Lung (tissue), 12 donors: Measurements from ENCODE around the gene RNASEH1. TPM values are rescaled to one million over a fixed set of nuclear protein-coding genes. Genes with fewer than 3 reads are reported as not detected.
"Not testable (repeated sequence)": the region's sequence is repeated elsewhere in the genome, so short reads cannot be mapped to it uniquely, and the experiment has no call there.

Experiments
- ATAC-seq: fragments of 200-7000 bp; cut with Tn5 transposase; one replicate; pipeline ENCODE4 v1.9.1; 2020; ENCODE audit warnings: moderate number of reproducible peaks; ENCODE audit not compliant: insufficient read depth, low FRiP score
- DNase-seq, 3 donors: peaks; one replicate each; pipeline ENCODE4 v3.0.0-alpha.2; 2013 to 2017
- H3K27ac ChIP-seq, 2 donors: one replicate each; pipeline ENCODE4 v1.5.1; 2013; ENCODE audit warnings: mild to moderate bottlenecking in 2 of 2, moderate library complexity in 2 of 2, control low read depth in 1 of 2, inconsistent platforms in 1 of 2, low read depth in 1 of 2, low read length in 1 of 2
- H3K27me3 ChIP-seq, 3 donors: one replicate each; pipeline ENCODE4 v1.5.1; 2013; ENCODE audit warnings: low read length in 2 of 3; ENCODE audit not compliant: control insufficient read depth in 3 of 3, insufficient read depth in 3 of 3
- H3K36me3 ChIP-seq, 4 donors: one replicate each; pipeline ENCODE4 v1.5.1; 2013; ENCODE audit warnings: low read length in 4 of 4, mild to moderate bottlenecking in 1 of 4, moderate library complexity in 1 of 4; ENCODE audit not compliant: control insufficient read depth in 4 of 4, insufficient read depth in 4 of 4
- H3K4me1 ChIP-seq, 5 donors: one replicate each; pipeline ENCODE4 v1.5.1; 2013; ENCODE audit warnings: low read length in 5 of 5, mild to moderate bottlenecking in 2 of 5, moderate library complexity in 1 of 5; ENCODE audit not compliant: control insufficient read depth in 5 of 5, insufficient read depth in 5 of 5
- H3K4me3 ChIP-seq: one replicate; pipeline ENCODE4 v1.5.1; 2013; ENCODE audit warnings: mild to moderate bottlenecking, control low read depth, moderate library complexity
- H3K9ac ChIP-seq, 2 donors: one replicate each; pipeline ENCODE4 v1.5.1; 2013; ENCODE audit warnings: low read length in 2 of 2, control low read depth in 1 of 2; ENCODE audit not compliant: insufficient read depth in 1 of 2
- H3K9me3 ChIP-seq, 4 donors: one replicate each; pipeline ENCODE4 v1.5.1; 2013; ENCODE audit warnings: low read length in 3 of 4, mild to moderate bottlenecking in 1 of 4, moderate library complexity in 1 of 4; ENCODE audit not compliant: control insufficient read depth in 4 of 4, insufficient read depth in 3 of 4
- WGBS, 2 donors: extraction: QIAGEN DNeasy Blood & Tissue Kit; methylation state at CpG; one replicate each; pipeline ENCODE4 v1.1.7; 2013; 5-methylcytosine and 5-hydroxymethylcytosine counted together
- polyA plus RNA-seq, 2 donors: library from polyadenylated mRNA; stranded (reverse); fragments of 200-250 nt; gene quantifications; one replicate each; pipeline ENCODE4 v1.2.1, GENCODE V29; 2013
- total RNA-seq, 2 donors: library from RNA; depleted of rRNA in 1 of 2; stranded (reverse); fragments of >200 nt in 1 of 2; gene quantifications; one replicate each; pipeline ENCODE4 v1.2.1, GENCODE V29; 2014 to 2021
- TF ChIP-seq, protein P1 (sequence below): IDR thresholded peaks from 2 replicates; pipeline ENCODE4 v1.5.1; 2012; ENCODE audit warnings: mild to moderate bottlenecking; ENCODE audit errors: control extremely low read depth, extremely low read depth
- donor health status: control.
- donor health status: control.
- donor health status: Bipolar disorder and iron deficiency.
- donor health status: healthy.
- donor health status: DM: yes; HTN: yes; CAD: no.

Gene RNASEH1
- total and polyA plus RNA-seq, 4 donors = 9.6 to 24.5 (median 15.2) TPM

DNA sequence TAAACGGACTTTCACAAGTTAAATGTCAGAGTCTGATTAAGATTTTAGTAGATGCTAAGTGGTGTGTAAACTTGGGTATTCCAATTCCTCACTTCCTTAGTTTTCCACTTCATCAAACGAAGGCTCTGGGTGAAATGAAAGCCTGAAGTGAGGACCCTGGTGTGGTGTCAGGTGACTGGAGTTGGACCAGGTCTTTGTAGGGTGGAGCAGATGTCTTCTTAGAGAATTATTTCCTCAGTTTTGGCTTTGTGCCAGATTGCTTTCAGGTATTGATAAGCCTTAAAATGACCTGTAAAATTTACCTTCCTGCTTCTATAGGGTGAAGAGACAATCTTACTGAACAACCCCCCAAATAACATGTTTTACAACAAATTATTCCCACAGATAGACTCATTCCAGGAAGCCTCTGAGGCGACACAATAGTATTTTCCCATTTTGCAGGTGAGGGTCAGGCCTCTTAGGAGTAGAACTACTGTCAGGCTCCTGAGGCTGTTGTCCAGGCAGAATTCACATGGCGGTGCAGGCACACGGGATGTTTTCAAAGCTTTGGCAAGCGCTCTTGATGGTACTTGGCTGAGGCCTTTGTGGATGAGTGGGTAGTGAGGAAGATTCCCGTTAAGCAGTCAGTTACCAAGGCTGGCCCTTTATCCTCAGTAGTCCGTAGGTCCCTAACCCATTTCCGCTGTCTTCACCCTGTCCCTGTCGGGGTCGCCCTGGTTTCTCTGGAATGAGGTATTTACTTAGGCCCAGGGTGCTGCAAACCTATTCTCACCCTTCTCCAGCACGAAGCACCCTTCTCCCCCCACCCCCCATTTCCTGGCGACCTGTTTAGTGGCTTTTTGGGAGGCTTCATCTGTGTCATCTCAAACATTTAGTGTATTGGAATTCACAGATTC lies 23.5 kb upstream of the RNASEH1 start:
- Histone ChIP-seq H3K27me3 (no peaks in the 10 kb centered on the region), H3K4me3 (no peak overlapping the region), H3K36me3 (peaks cover 19 to 41% (median 36%) of the 10 kb centered on the region in 4 donors), H3K4me1 (peaks cover 0 to 47% (median 22%) of the 10 kb centered on the region in 5 donors), H3K27ac (no peak overlapping the region), H3K9ac (no peak overlapping the region), H3K9me3 (no peaks in the 10 kb centered on the region)
- ATAC-seq = no peak
- DNase-seq = no peak
- TF ChIP-seq, protein P1, sequence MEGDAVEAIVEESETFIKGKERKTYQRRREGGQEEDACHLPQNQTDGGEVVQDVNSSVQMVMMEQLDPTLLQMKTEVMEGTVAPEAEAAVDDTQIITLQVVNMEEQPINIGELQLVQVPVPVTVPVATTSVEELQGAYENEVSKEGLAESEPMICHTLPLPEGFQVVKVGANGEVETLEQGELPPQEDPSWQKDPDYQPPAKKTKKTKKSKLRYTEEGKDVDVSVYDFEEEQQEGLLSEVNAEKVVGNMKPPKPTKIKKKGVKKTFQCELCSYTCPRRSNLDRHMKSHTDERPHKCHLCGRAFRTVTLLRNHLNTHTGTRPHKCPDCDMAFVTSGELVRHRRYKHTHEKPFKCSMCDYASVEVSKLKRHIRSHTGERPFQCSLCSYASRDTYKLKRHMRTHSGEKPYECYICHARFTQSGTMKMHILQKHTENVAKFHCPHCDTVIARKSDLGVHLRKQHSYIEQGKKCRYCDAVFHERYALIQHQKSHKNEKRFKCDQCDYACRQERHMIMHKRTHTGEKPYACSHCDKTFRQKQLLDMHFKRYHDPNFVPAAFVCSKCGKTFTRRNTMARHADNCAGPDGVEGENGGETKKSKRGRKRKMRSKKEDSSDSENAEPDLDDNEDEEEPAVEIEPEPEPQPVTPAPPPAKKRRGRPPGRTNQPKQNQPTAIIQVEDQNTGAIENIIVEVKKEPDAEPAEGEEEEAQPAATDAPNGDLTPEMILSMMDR = no peak
- 85 to 89% methylated on average over 13 of the region's 13 CpGs for WGBS, 2 donors

DNA sequence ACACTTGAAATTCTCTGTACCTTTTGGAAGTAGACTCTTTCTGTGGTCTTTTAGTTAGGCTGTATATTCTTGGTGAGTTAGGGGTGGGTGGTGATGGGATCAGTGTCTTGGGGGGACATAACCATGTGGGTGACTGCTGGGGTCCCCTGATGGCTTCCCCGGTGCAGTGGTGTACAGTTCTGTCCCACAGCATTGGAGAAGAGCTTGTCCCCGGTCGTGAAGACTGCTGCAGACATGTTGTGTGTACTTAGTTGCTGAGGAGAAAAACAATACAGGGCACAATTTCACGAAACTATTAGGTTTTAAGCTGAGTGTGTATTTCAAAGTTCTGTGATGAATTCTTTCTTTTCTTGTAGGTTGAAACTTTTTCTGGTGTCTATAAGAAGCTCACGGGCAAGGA lies 22.3 kb upstream of the RNASEH1 start:
- WGBS, 2 donors = 84 to 91% methylated on average over 5 of the region's 5 CpGs

DNA sequence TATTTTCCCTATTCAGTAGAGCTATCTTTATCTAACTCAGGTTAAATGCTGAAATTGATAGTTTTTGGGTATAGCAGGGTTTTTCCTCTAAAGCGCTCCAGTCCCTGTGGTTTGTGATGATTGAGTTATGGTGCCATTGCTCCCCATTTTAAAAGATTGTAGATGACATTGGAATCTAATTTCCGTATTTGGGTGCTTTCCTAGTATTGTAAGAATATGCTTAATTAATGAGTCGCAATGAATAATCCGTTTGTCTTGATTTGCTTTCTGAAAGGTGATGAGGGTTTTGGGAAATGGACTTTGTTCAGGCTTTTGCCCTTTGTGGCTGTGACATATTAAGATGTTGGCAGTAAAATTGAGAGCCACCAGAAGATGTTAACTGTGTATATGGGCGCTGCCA lies 20.9 kb upstream of the RNASEH1 start:
- peaks cover 0 to 29% (median 15%) of the 10 kb centered on the region in 5 donors for H3K4me1 ChIP-seq
- TF ChIP-seq, protein P1 = no peak
- no peaks in the 10 kb centered on the region for H3K9me3 ChIP-seq
- WGBS, 2 donors = 79 to 87% methylated on average over 5 of the region's 5 CpGs
- H3K9ac ChIP-seq = no peak overlapping the region
- H3K36me3 ChIP-seq = peaks cover 16 to 46% (median 36%) of the 10 kb centered on the region in 4 donors
- DNase-seq (no peak), ATAC-seq (no peak)
- H3K27me3 ChIP-seq = no peaks in the 10 kb centered on the region
- no peak overlapping the region for H3K4me3 ChIP-seq
- no peak overlapping the region for H3K27ac ChIP-seq

More for the DNA sequence above, 22.3 kb upstream of the RNASEH1 start:
- Histone ChIP-seq H3K27ac (no peak overlapping the region), H3K4me1 (peaks cover 0 to 44% (median 27%) of the 10 kb centered on the region in 5 donors), H3K9me3 (no peaks in the 10 kb centered on the region), H3K9ac (no peak overlapping the region), H3K4me3 (no peak overlapping the region), H3K36me3 (peaks cover 19 to 46% (median 36%) of the 10 kb centered on the region in 4 donors), H3K27me3 (no peaks in the 10 kb centered on the region)
- DNase-seq (no peak), ATAC-seq (no peak)
- TF ChIP-seq, protein P1 = no peak

DNA sequence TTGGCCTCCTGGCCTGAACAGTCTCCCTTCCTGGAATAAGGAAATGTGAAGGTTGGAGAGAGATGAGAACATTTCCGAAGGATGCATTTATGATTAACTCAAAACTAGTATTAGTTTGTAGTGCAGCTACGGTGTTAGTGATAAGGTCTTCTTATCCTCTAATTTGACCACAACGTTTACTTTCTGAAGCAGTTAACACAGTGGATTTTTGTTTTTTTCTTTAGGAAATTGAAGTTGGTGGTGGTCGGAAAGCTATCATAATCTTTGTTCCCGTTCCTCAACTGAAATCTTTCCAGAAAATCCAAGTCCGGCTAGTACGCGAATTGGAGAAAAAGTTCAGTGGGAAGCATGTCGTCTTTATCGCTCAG lies 18.1 kb upstream of the RNASEH1 start:
- not testable (repeated sequence) for H3K9me3 ChIP-seq, H3K27me3 ChIP-seq, ATAC-seq, DNase-seq
- H3K4me1 ChIP-seq = peaks cover 0 to 38% (median 15%) of the 10 kb centered on the region in 5 donors
- 64 to 77% methylated on average over 10 of the region's 10 CpGs for WGBS, 2 donors
- peak overlapping the region; percentile 80 for H3K4me3 ChIP-seq
- H3K36me3 ChIP-seq = peaks cover 7 to 36% (median 27%) of the 10 kb centered on the region in 4 donors
- H3K27ac ChIP-seq = peak overlapping the region; percentile 78 to 92
- H3K9ac ChIP-seq = peak overlapping the region; percentile 95 to 98
